GM13977 (cell line): Measurements from ENCODE around the gene GLP1R.

ENCODE experiments used
- DNase-seq: peaks from one replicate; pipeline ENCODE4 v3.0.0; 2012; ENCODE audit warnings: low spot score
- in situ Hi-C: fragments of 300-500 bp; cut with MboI; formaldehyde crosslinking; loops from one replicate; pipeline ENCODE4 v1.12.0; 2022; ENCODE audit warnings: low sequenced_read_pairs, low pct_unique_long_range_greater_than_20kb, mixed read lengths, inconsistent platforms; ENCODE audit not compliant: unreplicated experiment
- TF ChIP-seq, protein P1 (sequence below): IDR thresholded peaks from 2 replicates; pipeline ENCODE4 v1.5.1; 2012; ENCODE audit warnings: mild to moderate bottlenecking, control low read depth; ENCODE audit not compliant: insufficient read depth; ENCODE audit errors: extremely low read depth, missing control alignments

Gene GLP1R

GRCh38 chr6:39108041-39108839, 59.7 kb downstream of the GLP1R start:
- in situ Hi-C loops, result no loop called here
- DNase-seq, result no peak
- TF ChIP-seq, protein P1, sequence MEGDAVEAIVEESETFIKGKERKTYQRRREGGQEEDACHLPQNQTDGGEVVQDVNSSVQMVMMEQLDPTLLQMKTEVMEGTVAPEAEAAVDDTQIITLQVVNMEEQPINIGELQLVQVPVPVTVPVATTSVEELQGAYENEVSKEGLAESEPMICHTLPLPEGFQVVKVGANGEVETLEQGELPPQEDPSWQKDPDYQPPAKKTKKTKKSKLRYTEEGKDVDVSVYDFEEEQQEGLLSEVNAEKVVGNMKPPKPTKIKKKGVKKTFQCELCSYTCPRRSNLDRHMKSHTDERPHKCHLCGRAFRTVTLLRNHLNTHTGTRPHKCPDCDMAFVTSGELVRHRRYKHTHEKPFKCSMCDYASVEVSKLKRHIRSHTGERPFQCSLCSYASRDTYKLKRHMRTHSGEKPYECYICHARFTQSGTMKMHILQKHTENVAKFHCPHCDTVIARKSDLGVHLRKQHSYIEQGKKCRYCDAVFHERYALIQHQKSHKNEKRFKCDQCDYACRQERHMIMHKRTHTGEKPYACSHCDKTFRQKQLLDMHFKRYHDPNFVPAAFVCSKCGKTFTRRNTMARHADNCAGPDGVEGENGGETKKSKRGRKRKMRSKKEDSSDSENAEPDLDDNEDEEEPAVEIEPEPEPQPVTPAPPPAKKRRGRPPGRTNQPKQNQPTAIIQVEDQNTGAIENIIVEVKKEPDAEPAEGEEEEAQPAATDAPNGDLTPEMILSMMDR, result no peak

GRCh38 chr6:39111280-39111679, 62.7 kb downstream of the GLP1R start:
- TF ChIP-seq, protein P1, result no peak
- in situ Hi-C loops, result no loop called here
- no peak for DNase-seq

- in situ Hi-C loops, result no loop called here
- no peak for DNase-seq
- TF ChIP-seq, protein P1, result no peak
Observed at GRCh38 chr6:39113788-39114187, 65.2 kb downstream of the GLP1R start.

GRCh38 chr6:39114388-39114703, 65.8 kb downstream of the GLP1R start:
- in situ Hi-C loops, result no loop called here
- DNase-seq, result no peak
- TF ChIP-seq, protein P1, result no peak

DNA sequence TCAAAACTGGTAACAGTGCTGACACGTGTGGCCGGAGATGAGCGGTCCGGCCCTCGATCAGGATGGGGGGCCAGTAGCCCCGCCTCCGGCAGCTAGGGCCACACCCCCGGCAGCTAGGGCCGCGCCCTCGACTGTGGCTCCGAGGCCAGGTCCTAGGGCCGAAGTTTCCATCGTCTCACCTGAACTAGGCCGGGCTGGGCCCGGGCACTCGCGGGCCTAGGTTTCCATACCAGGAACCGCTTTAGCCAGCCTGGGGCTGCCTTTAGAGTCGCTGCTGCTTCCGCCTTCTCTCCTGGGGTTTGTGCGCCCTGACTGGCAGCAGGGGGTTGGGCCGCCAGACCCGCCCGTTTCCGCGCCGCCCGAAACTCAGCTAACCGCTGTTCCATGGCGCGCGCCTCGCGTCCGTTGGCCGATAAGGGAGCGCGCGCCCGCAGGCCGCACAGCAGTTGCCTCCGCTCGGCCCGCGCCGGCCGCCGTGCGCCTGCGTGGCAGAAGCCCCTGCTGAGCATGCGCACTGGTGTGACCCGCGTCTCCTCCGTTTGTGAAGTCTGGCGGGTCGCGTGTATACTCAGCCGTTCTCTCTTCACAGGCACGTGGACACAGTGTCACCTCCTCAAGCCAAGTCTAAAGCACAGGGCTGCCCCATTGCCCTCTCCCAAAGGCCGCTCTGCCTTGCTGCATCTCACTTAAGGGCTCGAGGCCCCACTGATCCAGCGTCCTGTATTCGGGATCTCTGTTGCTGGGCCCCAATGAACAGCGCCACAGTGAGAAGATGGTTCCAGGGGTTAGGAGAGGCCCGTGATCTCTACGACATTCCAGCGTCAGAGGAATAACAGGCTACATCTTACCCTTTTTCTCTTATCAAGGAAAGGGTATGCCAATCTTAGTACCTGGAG, 66.4 kb downstream of the GLP1R start, which contains the start of gene SAYSD1:
Gene SAYSD1, minus strand, starts transcription at position 483 of the 896 bp plus-strand sequence. Its CDS starts 97 bp downstream, at position 386.
- peak; percentile 92 for DNase-seq
- in situ Hi-C loops, result no loop called here
- TF ChIP-seq, protein P1, result no peak

DNA sequence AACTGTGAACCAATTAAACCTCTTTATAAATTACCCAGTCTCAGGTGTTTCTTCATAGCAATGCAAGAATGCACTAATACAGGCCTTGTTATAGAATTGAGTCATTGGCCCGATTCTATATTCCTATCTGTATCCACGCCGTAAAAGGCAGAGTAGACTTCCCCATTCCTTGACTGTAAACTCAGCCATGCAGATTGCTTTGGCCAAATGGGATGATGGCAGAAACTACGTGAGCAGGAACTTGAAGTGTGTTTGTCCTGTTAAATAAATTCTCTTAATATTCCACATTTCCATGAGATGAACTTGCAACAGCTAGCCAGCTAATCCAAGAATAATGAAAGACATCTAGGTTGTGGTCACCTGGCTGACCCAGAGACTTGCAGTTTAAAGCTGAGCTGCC, 70.3 kb downstream of the GLP1R start:
- in situ Hi-C loops, result no loop called here
- no peak for DNase-seq
- TF ChIP-seq, protein P1, result no peak
